ENCODE measurements around the gene GABRR2.

GABRR2 gene

DNA sequence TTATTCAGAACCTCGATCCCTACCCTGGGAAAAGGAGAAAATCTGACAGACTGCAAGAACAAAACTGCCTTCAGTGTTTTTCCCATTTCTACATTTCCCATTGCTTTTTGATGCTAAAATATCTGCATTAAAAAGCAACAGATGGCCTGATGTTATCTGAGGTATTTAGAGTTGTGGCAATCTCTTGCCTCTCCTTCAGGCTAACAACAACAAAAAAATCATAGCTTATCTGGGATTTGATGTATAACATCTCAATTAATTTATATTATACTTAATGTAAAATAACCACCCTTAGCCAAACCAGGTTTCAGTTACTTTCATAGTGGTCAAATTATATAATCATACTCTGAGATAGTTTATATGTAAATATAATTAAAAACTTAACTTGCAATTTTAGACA, 15.8 kb upstream of the GABRR2 start:
- H3K9me3 ChIP-seq (ENCODE audit: insufficient read depth, low read length) = no peaks in the 10 kb centered on the region
- H3F3A ChIP-seq (ENCODE audit: insufficient read depth) = peaks cover 80% of the 10 kb centered on the region
- H3K4me3 ChIP-seq (ENCODE audit: insufficient read depth, low read length, poor library complexity, severe bottlenecking) = no peak overlapping the region
- no peaks in the 10 kb centered on the region for H3K9me2 ChIP-seq (replicated peaks; ENCODE audit: insufficient read depth, low read length)
- peaks cover 38% of the 10 kb centered on the region for H3K79me2 ChIP-seq (ENCODE audit: insufficient read depth, low read length)
- no peak overlapping the region; the same call in 1 of the 2 replicates for H3K27ac ChIP-seq (ENCODE audit: low read depth, low read length)
- no peaks in the 10 kb centered on the region for H3K27me3 ChIP-seq (ENCODE audit: low read length)
- H4K20me1 ChIP-seq (ENCODE audit: low read depth, low read length) = peaks cover 42% of the 10 kb centered on the region
- H2AFZ ChIP-seq (ENCODE audit: low read depth, low read length, severe bottlenecking) = no peak overlapping the region
- H3K9ac ChIP-seq (ENCODE audit: low read length) = no peak overlapping the region
- TF ChIP-seq, protein P1, sequence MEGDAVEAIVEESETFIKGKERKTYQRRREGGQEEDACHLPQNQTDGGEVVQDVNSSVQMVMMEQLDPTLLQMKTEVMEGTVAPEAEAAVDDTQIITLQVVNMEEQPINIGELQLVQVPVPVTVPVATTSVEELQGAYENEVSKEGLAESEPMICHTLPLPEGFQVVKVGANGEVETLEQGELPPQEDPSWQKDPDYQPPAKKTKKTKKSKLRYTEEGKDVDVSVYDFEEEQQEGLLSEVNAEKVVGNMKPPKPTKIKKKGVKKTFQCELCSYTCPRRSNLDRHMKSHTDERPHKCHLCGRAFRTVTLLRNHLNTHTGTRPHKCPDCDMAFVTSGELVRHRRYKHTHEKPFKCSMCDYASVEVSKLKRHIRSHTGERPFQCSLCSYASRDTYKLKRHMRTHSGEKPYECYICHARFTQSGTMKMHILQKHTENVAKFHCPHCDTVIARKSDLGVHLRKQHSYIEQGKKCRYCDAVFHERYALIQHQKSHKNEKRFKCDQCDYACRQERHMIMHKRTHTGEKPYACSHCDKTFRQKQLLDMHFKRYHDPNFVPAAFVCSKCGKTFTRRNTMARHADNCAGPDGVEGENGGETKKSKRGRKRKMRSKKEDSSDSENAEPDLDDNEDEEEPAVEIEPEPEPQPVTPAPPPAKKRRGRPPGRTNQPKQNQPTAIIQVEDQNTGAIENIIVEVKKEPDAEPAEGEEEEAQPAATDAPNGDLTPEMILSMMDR (IDR thresholded peaks at IDR 0.05; ENCODE audit: insufficient read depth, low read length, poor library complexity, severe bottlenecking) = no peak
- TF ChIP-seq EZH2phosphoT487 (conservative IDR thresholded peaks at IDR 0.05; ENCODE audit: low read length) = no peak
- H3K4me2 ChIP-seq (ENCODE audit: low read depth, low read length, poor library complexity, severe bottlenecking) = no peak overlapping the region
- peaks cover 87% of the 10 kb centered on the region for H3K36me3 ChIP-seq (ENCODE audit: low read length)

DNA sequence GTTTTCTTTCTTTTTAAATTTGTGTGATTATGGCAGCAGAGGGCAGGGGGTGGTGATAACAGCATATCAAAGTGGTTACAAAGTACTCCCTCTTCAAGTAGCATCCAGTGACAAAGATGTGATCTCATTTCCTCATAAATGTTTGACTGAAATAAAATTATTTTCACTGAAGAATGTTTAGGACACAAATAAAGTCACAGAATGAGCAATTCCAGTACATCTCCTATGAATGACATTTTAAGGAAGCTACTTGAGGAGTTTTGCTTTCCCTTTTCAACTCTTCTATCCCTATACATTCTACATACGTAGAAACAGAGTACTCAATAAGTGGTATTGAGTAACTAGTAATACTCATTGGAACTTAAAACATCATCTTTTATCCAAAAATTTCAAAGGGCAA, 13.9 kb upstream of the GABRR2 start:
- Histone ChIP-seq H3K27me3 (ENCODE audit: low read length) (no peaks in the 10 kb centered on the region), H3K4me3 (ENCODE audit: insufficient read depth, low read length, poor library complexity, severe bottlenecking) (no peak overlapping the region), H3K9me2 (replicated peaks; ENCODE audit: insufficient read depth, low read length) (no peaks in the 10 kb centered on the region), H3K36me3 (ENCODE audit: low read length) (peaks cover 74% of the 10 kb centered on the region), H4K20me1 (ENCODE audit: low read depth, low read length) (peaks cover 30% of the 10 kb centered on the region), H3K4me2 (ENCODE audit: low read depth, low read length, poor library complexity, severe bottlenecking) (no peak overlapping the region), H2AFZ (ENCODE audit: low read depth, low read length, severe bottlenecking) (no peak overlapping the region), H3K9me3 (ENCODE audit: insufficient read depth, low read length) (no peaks in the 10 kb centered on the region), H3F3A (ENCODE audit: insufficient read depth) (peaks cover 87% of the 10 kb centered on the region), H3K27ac (ENCODE audit: low read depth, low read length) (no peak overlapping the region), H3K79me2 (ENCODE audit: insufficient read depth, low read length) (peaks cover 25% of the 10 kb centered on the region), H3K9ac (ENCODE audit: low read length) (no peak overlapping the region)
- TF ChIP-seq EZH2phosphoT487 (conservative IDR thresholded peaks at IDR 0.05; ENCODE audit: low read length) = no peak
- TF ChIP-seq, protein P1 (IDR thresholded peaks at IDR 0.05; ENCODE audit: insufficient read depth, low read length, poor library complexity, severe bottlenecking) = no peak

DNA sequence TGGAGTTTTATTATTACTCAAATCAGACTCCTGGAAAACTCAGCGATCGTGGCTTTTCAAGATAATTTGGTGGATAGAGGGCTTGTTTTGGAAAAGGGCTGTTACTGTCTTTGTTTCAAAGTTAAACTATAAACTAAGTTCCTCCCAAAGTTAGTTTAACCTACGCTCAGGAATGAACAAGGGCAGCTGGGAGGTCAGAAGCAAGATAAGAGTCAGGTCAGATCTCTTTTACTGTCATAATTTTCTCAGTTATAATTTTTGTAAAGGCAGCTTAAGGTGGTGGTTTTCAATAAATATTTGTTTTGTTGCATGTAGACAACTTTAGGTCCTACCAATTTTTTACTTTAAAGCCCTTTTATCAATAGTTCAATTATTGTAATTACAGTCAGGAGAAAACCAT, 9.2 kb upstream of the GABRR2 start:
- Histone ChIP-seq H2AFZ (ENCODE audit: low read depth, low read length, severe bottlenecking) (no peak overlapping the region), H3K9me2 (replicated peaks; ENCODE audit: insufficient read depth, low read length) (no peaks in the 10 kb centered on the region), H3K4me2 (ENCODE audit: low read depth, low read length, poor library complexity, severe bottlenecking) (no peak overlapping the region), H3K27me3 (ENCODE audit: low read length) (no peaks in the 10 kb centered on the region), H3F3A (ENCODE audit: insufficient read depth) (peaks cover 81% of the 10 kb centered on the region), H3K4me3 (ENCODE audit: insufficient read depth, low read length, poor library complexity, severe bottlenecking) (no peak overlapping the region), H3K9me3 (ENCODE audit: insufficient read depth, low read length) (no peaks in the 10 kb centered on the region), H3K79me2 (ENCODE audit: insufficient read depth, low read length) (peaks cover 4% of the 10 kb centered on the region; the same call in 1 of the 2 replicates), H3K36me3 (ENCODE audit: low read length) (peaks cover 38% of the 10 kb centered on the region), H4K20me1 (ENCODE audit: low read depth, low read length) (peaks cover 11% of the 10 kb centered on the region; the same call in 1 of the 2 replicates), H3K9ac (ENCODE audit: low read length) (no peak overlapping the region), H3K27ac (ENCODE audit: low read depth, low read length) (no peak overlapping the region)
- TF ChIP-seq, protein P1 (IDR thresholded peaks at IDR 0.05; ENCODE audit: insufficient read depth, low read length, poor library complexity, severe bottlenecking) = no peak
- no peak for TF ChIP-seq EZH2phosphoT487 (conservative IDR thresholded peaks at IDR 0.05; ENCODE audit: low read length)
